HCT116 (cell line): Measurements from ENCODE around the gene SPATA6. TPM values are rescaled to one million over a fixed set of nuclear protein-coding genes. Genes with fewer than 3 reads are reported as not detected.
"Not testable (repeated sequence)": the region's sequence is repeated elsewhere in the genome, so short reads cannot be mapped to it uniquely, and the experiment has no call there.

Experiments used
- ATAC-seq: fragments of 200-7000 bp; cut with Tn5 transposase; 2 replicates; pipeline ENCODE4 v1.9.1; 2020; ENCODE audit warnings: mild to moderate bottlenecking, moderate library complexity
- BruUV-seq: library from RNA; stranded (reverse); fragments of 400-500 nt; replicated peaks from 2 replicates; lab custom pipeline; 2021; lab: Mats Ljungman, UMichigan
- CTCF ChIA-PET: fragments of 300-600 bp; sonication (Branson Sonifier 250); formaldehyde crosslinking; loops from one replicate; lab custom pipeline; 2021; ENCODE audit warnings: antibody characterized with exemption; lab: Charles Lee
- POLR2A ChIA-PET: fragments of 300-600, 350-600 bp; sonication (Branson Sonifier 250); formaldehyde crosslinking; loops from one replicate; lab custom pipeline; 2021; ENCODE audit warnings: antibody characterized with exemption; lab: Charles Lee
- RAD21 ChIA-PET, 2 experiments: fragments of 300-600 bp; sonication (Branson Sonifier 250); formaldehyde crosslinking; loops; one replicate each; lab custom pipeline; 2023; ENCODE audit warnings: low total read pairs in 2 of 2; ENCODE audit not compliant: uncharacterized antibody in 2 of 2, unreplicated experiment in 2 of 2, low non-redundant PET in 1 of 2; lab: Charles Lee
- DNase-seq: peaks from one replicate; pipeline ENCODE4 v3.0.0-alpha.2; 2010; ENCODE audit warnings: low read depth, low spot score
- H2AFZ ChIP-seq: fragments of 200-600 bp; shearing (Covaris generic), sonication (generic); 2 replicates; pipeline ENCODE4 v1.6.1; 2017; ENCODE audit warnings: low read depth, mixed run types, mixed read lengths, antibody characterized with exemption, low read length; ENCODE audit not compliant: poor library complexity, severe bottlenecking
- H3K27ac ChIP-seq: 2 replicates; pipeline ENCODE4 v1.5.1; 2012; ENCODE audit warnings: low read depth, low read length
- H3K27me3 ChIP-seq: fragments of 200-600 bp; sonication (generic); 2 replicates; pipeline ENCODE4 v1.6.1; 2016; ENCODE audit warnings: mixed run types, low read length, mixed read lengths; ENCODE audit not compliant: insufficient read depth
- H3K36me3 ChIP-seq, 2 experiments: fragments of 200-500 bp in 1 of 2; fragments of 200-600 bp in 1 of 2; sonication (Bioruptor generic) in 1 of 2; sonication (generic) in 1 of 2; 2 replicates each; pipeline versions ENCODE4 v1.5.1 to v1.6.1; 2014 to 2016; ENCODE audit warnings: low read length in 2 of 2, inconsistent platforms in 1 of 2, mixed read lengths in 1 of 2, mixed run types in 1 of 2; ENCODE audit not compliant: insufficient read depth in 2 of 2, control insufficient read depth in 1 of 2
- H3K4me1 ChIP-seq, 2 experiments: fragments of 200-600 bp in 1 of 2; sonication (generic) in 1 of 2; 2 replicates each; pipeline versions ENCODE4 v1.5.1 to v1.6.1; 2012 to 2017; ENCODE audit warnings: low read length in 2 of 2, inconsistent platforms in 1 of 2, mild to moderate bottlenecking in 1 of 2, mixed read lengths in 1 of 2, mixed run types in 1 of 2, moderate library complexity in 1 of 2; ENCODE audit not compliant: insufficient read depth in 2 of 2, control insufficient read depth in 1 of 2
- H3K4me2 ChIP-seq: fragments of 200-600 bp; sonication (generic); 2 replicates; pipeline ENCODE4 v1.6.1; 2017; ENCODE audit warnings: mixed run types, low read length, mixed read lengths
- H3K4me3 ChIP-seq, 2 experiments: fragments of 200-600 bp in 1 of 2; sonication (generic) in 1 of 2; replicated peaks in 1 of 2; 2 replicates each; pipeline ENCODE4 v1.5.1; 2011 to 2016; ENCODE audit warnings: low read length in 2 of 2, control low read depth in 1 of 2, low read depth in 1 of 2, mild to moderate bottlenecking in 1 of 2, mixed read lengths in 1 of 2, mixed run types in 1 of 2
- H3K79me2 ChIP-seq: fragments of 200-600 bp; sonication (generic); 2 replicates; pipeline ENCODE4 v1.6.1; 2017; ENCODE audit warnings: mild to moderate bottlenecking, mixed run types, low read length, moderate library complexity, mixed read lengths; ENCODE audit not compliant: insufficient read depth
- H3K9ac ChIP-seq: fragments of 200-600 bp; sonication (generic); 2 replicates; pipeline ENCODE4 v1.6.1; 2016; ENCODE audit warnings: low read length, mixed read lengths
- H3K9me2 ChIP-seq: fragments of 200-600 bp; sonication (generic), shearing (Covaris generic); 2 replicates; pipeline ENCODE4 v1.6.1; 2017; ENCODE audit warnings: mixed run types, mild to moderate bottlenecking, moderate library complexity; ENCODE audit not compliant: insufficient read depth
- H3K9me3 ChIP-seq, 2 experiments: fragments of 200-500 bp in 1 of 2; fragments of 200-600 bp in 1 of 2; sonication (Bioruptor generic) in 1 of 2; sonication (generic) in 1 of 2; 2 replicates each; pipeline ENCODE4 v1.6.1; 2014 to 2017; ENCODE audit warnings: low read length in 2 of 2, mixed read lengths in 2 of 2, inconsistent platforms in 1 of 2, low read depth in 1 of 2, mild to moderate bottlenecking in 1 of 2, mixed run types in 1 of 2, moderate library complexity in 1 of 2; ENCODE audit not compliant: control insufficient read depth in 1 of 2, insufficient read depth in 1 of 2
- H4K20me1 ChIP-seq: fragments of 200-600 bp; sonication (generic), shearing (Covaris generic); 2 replicates; pipeline ENCODE4 v1.6.1; 2017; ENCODE audit warnings: mixed run types, mild to moderate bottlenecking, moderate library complexity; ENCODE audit not compliant: insufficient read depth
- ATF3 ChIP-seq: IDR thresholded peaks from 2 replicates; pipeline ENCODE4 v1.6.1; 2012
- CBX3 ChIP-seq: IDR thresholded peaks from 2 replicates; pipeline ENCODE4 v1.6.1; 2012; ENCODE audit warnings: low read depth
- CTCF ChIP-seq, 3 experiments: fragments of 200-600 bp in 1 of 3; sonication (generic) in 1 of 3; IDR thresholded peaks in 2 of 3; conservative IDR thresholded peaks in 1 of 3; 2 replicates each; pipeline ENCODE4 v1.5.1; 2012 to 2017; ENCODE audit warnings: low read depth in 2 of 3, low read length in 2 of 3, antibody characterized with exemption in 1 of 3, borderline replicate concordance in 1 of 3, control low read depth in 1 of 3, mild to moderate bottlenecking in 1 of 3, mixed read lengths in 1 of 3, mixed run types in 1 of 3, moderate library complexity in 1 of 3; ENCODE audit not compliant: insufficient read depth in 1 of 3
- EZH2phosphoT487 ChIP-seq: fragments of 200-600 bp; IDR thresholded peaks from 2 replicates; pipeline ENCODE4 v1.6.1; 2018; ENCODE audit warnings: antibody characterized with exemption, borderline replicate concordance
- FOSL1 ChIP-seq: IDR thresholded peaks from 2 replicates; pipeline ENCODE4 v1.6.1; 2012; ENCODE audit warnings: low read depth
- JUND ChIP-seq: IDR thresholded peaks from 2 replicates; pipeline ENCODE4 v1.6.1; 2012
- MAX ChIP-seq: IDR thresholded peaks from 2 replicates; pipeline ENCODE4 v1.6.1; 2012
- POLR2AphosphoS5 ChIP-seq: IDR thresholded peaks from 2 replicates; pipeline ENCODE4 v1.6.1; 2011; ENCODE audit warnings: mild to moderate bottlenecking, low read depth, low read length, moderate library complexity
- RAD21 ChIP-seq: IDR thresholded peaks from 2 replicates; pipeline ENCODE4 v1.6.1; 2012; ENCODE audit warnings: low read depth, mild to moderate bottlenecking
- REST ChIP-seq: IDR thresholded peaks from 2 replicates; pipeline ENCODE4 v1.6.1; 2012; ENCODE audit warnings: low read depth
- SP1 ChIP-seq: IDR thresholded peaks from 2 replicates; pipeline ENCODE4 v1.6.1; 2012; ENCODE audit warnings: low read depth
- TCF7L2 ChIP-seq: IDR thresholded peaks from 2 replicates; pipeline ENCODE4 v1.7.0; 2011; ENCODE audit warnings: borderline replicate concordance, inconsistent platforms; ENCODE audit not compliant: insufficient read depth, insufficient read length; ENCODE audit errors: extremely low read depth
- YY1 ChIP-seq: IDR thresholded peaks from 2 replicates; pipeline ENCODE4 v1.6.1; 2011; ENCODE audit warnings: low read length, low read depth, moderate library complexity, mild to moderate bottlenecking; ENCODE audit not compliant: insufficient replicate concordance; ENCODE audit errors: extremely low read depth
- ZFX ChIP-seq: fragments of 450-650 bp; IDR thresholded peaks from 2 replicates; pipeline ENCODE4 v1.6.1; 2017
- ZNF274 ChIP-seq: fragments of 200-500 bp; sonication (Bioruptor generic); IDR thresholded peaks from 2 replicates; pipeline ENCODE4 v1.6.1; 2014; ENCODE audit warnings: mild to moderate bottlenecking, low read depth, low read length, inconsistent platforms
- intact Hi-C: fragments of 100-400 bp; cut with micrococcal nuclease; formaldehyde crosslinking; loops from 2 replicates; pipeline ENCODE4 v1.10.0; 2022
- total RNA-seq: library from RNA; stranded (reverse); gene quantifications from one replicate; pipeline ENCODE4 v1.2.1, GENCODE V29; 2021; ENCODE audit not compliant: unreplicated experiment

Gene SPATA6
- total RNA-seq, 1 experiment from 2014 or later: 8.6 TPM

DNA sequence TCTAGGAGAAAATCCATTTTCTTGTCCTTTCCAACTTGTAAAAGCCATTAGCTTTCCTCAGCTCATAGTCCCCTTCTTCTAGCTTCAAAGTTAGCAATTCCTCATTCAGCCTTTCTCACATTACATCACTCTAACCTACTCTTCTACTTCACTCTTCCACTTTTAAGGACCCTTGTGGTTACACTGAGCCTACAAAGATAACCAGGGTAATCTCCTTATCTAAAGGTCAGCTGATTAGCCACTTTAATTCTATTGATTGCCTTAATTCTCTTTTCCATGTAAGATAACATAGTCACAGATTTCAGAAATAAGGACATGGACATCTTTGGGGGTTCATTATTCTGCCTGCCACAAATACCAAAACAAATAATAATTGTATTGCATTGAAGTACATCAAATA is 8.5 kb upstream of the SPATA6 start:
- Histone ChIP-seq H3K27ac (no peak overlapping the region), H3K9me3 (no peaks in the 10 kb centered on the region), H3K4me1 (no peaks in the 10 kb centered on the region), H3K9ac (no peak overlapping the region), H3K79me2 (no peaks in the 10 kb centered on the region), H2AFZ (no peak overlapping the region), H3K9me2 (no peaks in the 10 kb centered on the region), H3K36me3 (no peaks in the 10 kb centered on the region), H3K27me3 (peaks cover 13% of the 10 kb centered on the region), H4K20me1 (no peaks in the 10 kb centered on the region), H3K4me3 (no peak overlapping the region), H3K4me2 (no peak overlapping the region)
- BruUV-seq: no TSS peak
- DNase-seq (no peak), ATAC-seq (no peak)
- RAD21 ChIA-PET: no interaction called here
- CTCF ChIA-PET: interaction anchor here (2.5 kb wide), 1 partner anchor 18 kb away, joined by 12 read pairs; no protein-coding TSS in a partner anchor
- intact Hi-C loops: no loop called here
- TF ChIP-seq FOSL1 (no peak), YY1 (no peak), SP1 (no peak), ZFX (no peak), ATF3 (no peak), REST (no peak), CBX3 (no peak), ZNF274 (no peak), JUND (no peak), RAD21 (no peak), EZH2phosphoT487 (no peak), MAX (no peak), POLR2AphosphoS5 (no peak), TCF7L2 (no peak), CTCF (IDR thresholded peaks at IDR 0.05 in 2 of 3, conservative IDR thresholded peaks at IDR 0.05 in 1 of 3; ENCODE audit: borderline replicate concordance in 1 of 3, insufficient read depth in 1 of 3, low read depth in 2 of 3, low read length in 2 of 3) (no peak)
- POLR2A ChIA-PET: interaction anchor here (1.8 kb wide), 1 partner anchor 8 kb away, joined by 3 read pairs; the partner anchor contains the start of gene SPATA6

GRCh38 chr1:48480023-48480422 is 8.0 kb upstream of the SPATA6 start:
- H3K4me2 ChIP-seq, ATAC-seq, DNase-seq, intact Hi-C loops, H3K4me1 ChIP-seq, H3K9me2 ChIP-seq, H3K27ac ChIP-seq, H3K4me3 ChIP-seq, H3K9ac ChIP-seq, H4K20me1 ChIP-seq, POLR2A ChIA-PET, H3K36me3 ChIP-seq, H2AFZ ChIP-seq, BruUV-seq, RAD21 ChIA-PET, H3K9me3 ChIP-seq, H3K79me2 ChIP-seq: not testable (repeated sequence)
- peaks cover 13% of the 10 kb centered on the region for H3K27me3 ChIP-seq
- CTCF ChIA-PET: interaction anchor here (2.5 kb wide), 1 partner anchor 18 kb away, joined by 12 read pairs; no protein-coding TSS in a partner anchor
